D721Med (cell line): ENCODE data around the gene CNOT4.

Experiments used
- DNase-seq: peaks from one replicate; pipeline ENCODE4 v3.0.0; 2011; ENCODE audit warnings: low spot score; ENCODE audit not compliant: insufficient read length
- FAIRE-seq: peaks from 2 replicates; lab custom pipeline; 2011; peaks lifted over from hg19 to GRCh38; lab: Jason Lieb, UNC
- TF ChIP-seq, protein P1 (sequence below): IDR thresholded peaks from 2 replicates; pipeline ENCODE4 v1.5.1; 2012; ENCODE audit warnings: mild to moderate bottlenecking, control low read depth; ENCODE audit not compliant: insufficient read depth; ENCODE audit errors: missing control alignments

Gene CNOT4

DNA sequence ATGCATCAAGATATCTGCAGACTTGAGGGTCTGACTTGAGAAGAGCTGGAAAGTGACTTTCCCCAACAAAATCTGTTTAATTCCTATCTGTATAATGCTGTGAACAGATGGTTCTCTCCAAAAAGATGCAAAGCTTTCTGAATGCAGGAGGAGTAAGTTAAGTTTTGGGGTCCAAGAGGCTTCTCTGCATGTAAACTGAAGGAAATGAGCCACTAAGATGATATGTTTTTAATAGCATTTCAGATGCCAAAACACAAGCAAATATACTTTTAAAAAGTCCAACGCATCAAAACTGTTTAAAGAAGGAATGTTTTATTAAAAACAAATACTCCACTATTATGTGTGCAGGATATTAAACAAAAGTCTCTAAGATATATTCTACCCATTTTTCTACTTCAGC is 139.2 kb downstream of the CNOT4 start:
- DNase-seq (no peak), FAIRE-seq (no peak)
- TF ChIP-seq, protein P1, sequence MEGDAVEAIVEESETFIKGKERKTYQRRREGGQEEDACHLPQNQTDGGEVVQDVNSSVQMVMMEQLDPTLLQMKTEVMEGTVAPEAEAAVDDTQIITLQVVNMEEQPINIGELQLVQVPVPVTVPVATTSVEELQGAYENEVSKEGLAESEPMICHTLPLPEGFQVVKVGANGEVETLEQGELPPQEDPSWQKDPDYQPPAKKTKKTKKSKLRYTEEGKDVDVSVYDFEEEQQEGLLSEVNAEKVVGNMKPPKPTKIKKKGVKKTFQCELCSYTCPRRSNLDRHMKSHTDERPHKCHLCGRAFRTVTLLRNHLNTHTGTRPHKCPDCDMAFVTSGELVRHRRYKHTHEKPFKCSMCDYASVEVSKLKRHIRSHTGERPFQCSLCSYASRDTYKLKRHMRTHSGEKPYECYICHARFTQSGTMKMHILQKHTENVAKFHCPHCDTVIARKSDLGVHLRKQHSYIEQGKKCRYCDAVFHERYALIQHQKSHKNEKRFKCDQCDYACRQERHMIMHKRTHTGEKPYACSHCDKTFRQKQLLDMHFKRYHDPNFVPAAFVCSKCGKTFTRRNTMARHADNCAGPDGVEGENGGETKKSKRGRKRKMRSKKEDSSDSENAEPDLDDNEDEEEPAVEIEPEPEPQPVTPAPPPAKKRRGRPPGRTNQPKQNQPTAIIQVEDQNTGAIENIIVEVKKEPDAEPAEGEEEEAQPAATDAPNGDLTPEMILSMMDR: no peak

DNA sequence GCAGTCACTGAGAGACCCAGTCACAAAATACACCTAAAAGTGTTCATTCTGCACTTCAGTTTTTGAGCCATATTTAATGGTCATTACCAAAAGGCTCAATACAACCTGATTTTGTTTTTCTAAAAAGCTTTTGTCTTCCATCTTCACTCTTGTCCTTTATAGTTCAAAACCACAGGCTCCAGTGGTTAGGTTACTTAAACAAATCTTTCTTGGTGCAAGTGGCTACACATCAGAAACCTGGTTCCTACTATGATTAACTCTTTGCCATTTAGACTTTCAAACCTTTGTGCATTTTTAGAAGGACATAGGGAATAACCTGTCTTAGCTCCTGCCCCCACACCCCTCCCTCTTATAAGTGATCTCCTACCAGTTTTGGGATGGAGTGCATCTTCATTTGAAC is 140.5 kb downstream of the CNOT4 start:
- TF ChIP-seq, protein P1: no peak
- FAIRE-seq: no peak
- no peak for DNase-seq

DNA sequence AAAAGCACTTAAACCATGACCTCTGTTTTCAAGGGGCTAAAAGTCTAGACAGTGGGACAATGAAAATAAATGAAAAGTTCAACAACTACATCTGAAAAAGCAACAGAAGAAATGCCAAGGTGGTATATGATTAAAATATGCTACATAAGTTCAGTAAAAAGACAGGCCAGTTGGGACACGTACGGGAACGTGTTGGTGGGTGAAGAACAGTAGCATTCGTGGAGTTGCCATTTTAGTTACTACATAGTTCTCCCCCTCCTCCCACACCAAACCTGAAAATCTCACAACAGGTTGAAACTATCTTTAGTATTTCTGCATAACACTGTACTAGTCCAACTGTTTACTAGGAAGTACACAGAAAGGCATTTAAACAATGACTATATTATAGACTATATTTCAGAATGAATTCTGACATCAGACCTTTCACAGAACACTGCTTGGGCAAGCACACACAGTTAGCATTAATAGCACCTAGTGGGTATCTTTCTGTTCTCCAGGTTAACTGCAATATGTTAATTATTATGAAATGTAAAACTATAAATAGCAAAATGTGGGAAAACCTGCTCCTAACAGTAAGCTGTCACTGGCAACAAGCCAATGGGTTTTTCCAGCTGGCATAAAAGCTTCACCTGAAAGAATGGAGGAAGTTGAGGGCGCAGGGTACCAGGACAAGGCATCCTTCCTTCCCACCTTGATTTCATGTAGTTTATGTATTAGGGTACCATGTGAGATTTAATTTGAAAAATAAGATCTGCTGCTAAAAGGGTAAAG is 141.3 kb downstream of the CNOT4 start:
- no peak for FAIRE-seq
- no peak for DNase-seq
- TF ChIP-seq, protein P1: no peak

DNA sequence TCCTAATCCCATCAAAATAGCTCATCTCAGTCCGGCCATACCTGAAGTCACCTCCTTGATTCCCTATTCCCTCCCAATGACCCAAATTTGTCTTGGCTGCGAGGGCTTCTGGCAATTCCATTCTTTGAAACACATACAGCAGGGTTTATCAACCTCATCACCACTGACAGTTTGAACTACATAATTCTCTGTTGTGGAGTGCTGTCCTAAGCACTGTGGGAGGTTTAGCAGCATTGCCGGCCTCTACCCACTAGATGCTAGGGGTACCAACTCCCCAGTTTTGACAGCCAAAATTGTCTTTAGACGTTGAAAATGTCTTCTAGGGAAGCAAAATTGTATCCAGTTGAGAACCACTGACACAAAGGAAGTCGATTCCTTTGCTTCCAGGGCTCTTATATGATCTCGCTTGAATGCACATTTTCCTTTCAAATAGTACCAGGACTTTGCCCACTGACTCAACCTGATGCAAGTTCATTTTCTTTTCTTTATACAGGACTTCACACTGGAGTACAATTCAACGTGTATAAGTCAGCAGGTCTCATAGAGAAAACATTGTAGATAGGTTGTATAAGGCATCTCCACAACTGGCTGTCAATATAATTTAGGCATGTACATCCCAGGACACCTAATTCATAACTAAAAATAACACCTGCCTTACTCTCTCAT is 142.9 kb downstream of the CNOT4 start:
- FAIRE-seq (no peak), DNase-seq (no peak)
- TF ChIP-seq, protein P1: no peak

DNA sequence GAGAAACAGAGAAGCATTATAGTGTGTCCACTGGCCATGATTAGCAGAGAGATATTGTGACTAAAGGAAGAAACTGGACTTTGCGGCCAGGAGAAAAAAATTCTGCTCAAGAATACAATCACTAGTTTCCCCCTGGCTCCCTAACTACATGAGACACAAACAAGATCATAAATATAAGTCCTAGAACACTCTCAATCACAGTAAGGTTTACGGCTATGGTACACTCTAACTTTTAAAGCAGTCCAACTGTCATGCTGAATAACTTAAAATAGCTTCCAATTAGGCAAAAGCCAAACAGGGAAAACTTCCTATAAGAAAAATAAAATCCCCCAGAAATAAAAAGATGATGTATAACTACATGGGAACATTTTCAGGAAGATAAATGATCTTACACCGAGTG is 144.2 kb downstream of the CNOT4 start:
- TF ChIP-seq, protein P1: no peak
- FAIRE-seq: no peak
- DNase-seq: no peak

DNA sequence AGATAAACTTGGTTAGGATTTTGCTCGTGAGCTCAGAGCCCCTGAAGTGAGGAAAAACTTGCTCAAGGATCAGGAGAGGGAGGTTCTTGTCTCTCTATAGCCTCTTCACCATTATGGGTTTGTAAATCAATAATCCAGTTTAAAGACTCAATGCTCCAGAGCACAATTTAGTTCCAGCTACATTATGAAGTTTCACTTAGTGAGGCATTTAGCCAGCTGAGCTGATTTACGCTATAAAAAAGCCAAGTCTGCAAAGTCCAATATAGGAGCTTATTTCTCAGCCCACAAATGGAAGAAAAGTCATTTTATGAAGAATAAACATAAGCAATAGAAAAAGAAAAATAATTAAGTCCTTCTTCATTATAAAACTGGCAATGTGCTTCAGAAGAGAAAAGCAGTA is 145.7 kb downstream of the CNOT4 start:
- DNase-seq (no peak), FAIRE-seq (no peak)
- TF ChIP-seq, protein P1: no peak

DNA sequence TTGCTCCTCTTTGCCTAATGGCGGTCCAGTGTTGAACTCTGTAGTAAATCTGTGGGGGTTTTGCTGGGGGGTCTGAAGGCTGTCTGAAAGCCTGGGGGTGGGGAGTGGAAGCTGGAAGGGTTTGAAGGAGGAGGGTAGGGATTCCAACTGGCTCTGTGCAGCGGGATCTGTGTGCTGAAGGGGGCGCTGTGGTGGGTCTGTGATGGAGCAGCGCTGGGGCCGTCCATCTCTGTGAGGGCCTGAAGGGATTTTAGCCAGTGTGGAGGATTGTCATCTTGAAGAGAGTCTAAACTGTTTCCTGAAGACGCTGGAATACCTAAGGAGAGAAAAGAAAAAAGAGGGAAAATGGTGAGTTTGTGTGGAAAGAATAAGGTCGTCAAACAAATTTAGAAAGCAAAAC is 147.0 kb downstream of the CNOT4 start:
- TF ChIP-seq, protein P1: no peak
- DNase-seq (no peak), FAIRE-seq (no peak)
